Adipose tissue (tissue), 3 donors: ENCODE data around the gene PCDHB11. TPM values are rescaled to one million over a fixed set of nuclear protein-coding genes. Genes with fewer than 3 reads are reported as not detected.
"Not testable (repeated sequence)": the region's sequence is repeated elsewhere in the genome, so short reads cannot be mapped to it uniquely, and the experiment has no call there.

Experiments
- H3K27ac ChIP-seq: one replicate; pipeline ENCODE4 v1.5.1; 2013; ENCODE audit warnings: low read depth, low read length
- WGBS, 3 donors: extraction: QIAGEN DNeasy Blood & Tissue Kit; methylation state at CpG; one replicate each; pipeline ENCODE4 v1.1.7; 2013; 5-methylcytosine and 5-hydroxymethylcytosine counted together
- polyA plus RNA-seq, 3 donors: library from polyadenylated mRNA; stranded (reverse); fragments of 200-250 nt; gene quantifications; one replicate each; pipeline ENCODE4 v1.2.3, GENCODE V29; 2013
- donor health status: healthy with polysubstance abuse.
- donor health status: Bipolar disorder and iron deficiency.
- donor health status: healthy.

Gene PCDHB11
- polyA plus RNA-seq: 1 to 10 TPM in 2 of 3 donors, under 1 TPM in 1; 0.45 to 1.4 (median 1.0) TPM

GRCh38 chr5:141199359-141200235 is at the start of gene PCDHB11:
Gene PCDHB11 (plus strand): TSS chr5:141199627. CDS start chr5:141199775, 148 bp downstream.
- WGBS, 3 donors: 25 to 39% (median 27%) methylated on average over 21 of the region's 21 CpGs
- H3K27ac ChIP-seq: no peak within 1 kb of the TSS

GRCh38 chr5:141149812-141150211 is 49.6 kb upstream of the PCDHB11 start, which contains the start of gene PCDHB6:
Gene PCDHB6 (plus strand): TSS chr5:141150057. CDS start chr5:141150258, 201 bp downstream.
- WGBS, 3 donors: 11 to 17% (median 11%) methylated on average over 18 of the region's 18 CpGs
- H3K27ac ChIP-seq: no peak within 1 kb of the TSS

- WGBS, 3 donors: 35 to 45% (median 38%) methylated on average over 33 of the region's 33 CpGs
- H3K27ac ChIP-seq: no peak overlapping the region
These were observed 49.0 kb upstream of the PCDHB11 start for GRCh38 chr5:141150224-141150992.

- 30 to 44% (median 30%) methylated on average over 13 of the region's 13 CpGs for WGBS, 3 donors
- no peak overlapping the region for H3K27ac ChIP-seq
These were observed 48.5 kb upstream of the PCDHB11 start for GRCh38 chr5:141150993-141151325.

GRCh38 chr5:141151632-141152031 is 47.8 kb upstream of the PCDHB11 start:
- 28 to 37% (median 32%) methylated on average over 31 to 39 of the region's 41 CpGs for WGBS, 3 donors
- H3K27ac ChIP-seq: not testable (repeated sequence)

- H3K27ac ChIP-seq: not testable (repeated sequence)
- 24 to 31% (median 27%) methylated on average over 20 to 36 of the region's 36 CpGs for WGBS, 3 donors
These were observed 47.3 kb upstream of the PCDHB11 start for GRCh38 chr5:141152096-141152495.

GRCh38 chr5:141155540-141156374 is 43.7 kb upstream of the PCDHB11 start:
- WGBS, 3 donors: 23 to 30% (median 30%) methylated on average over 21 of the region's 21 CpGs
- H3K27ac ChIP-seq: no peak overlapping the region

- not testable (repeated sequence) for H3K27ac ChIP-seq
- WGBS, 3 donors: 29 to 37% (median 36%) methylated on average over 24 to 38 of the region's 38 CpGs
These were observed 42.1 kb upstream of the PCDHB11 start for GRCh38 chr5:141157356-141157755.

GRCh38 chr5:141157901-141158300 is 41.5 kb upstream of the PCDHB11 start:
- not testable (repeated sequence) for H3K27ac ChIP-seq
- 36 to 40% (median 38%) methylated on average over 18 to 19 of the region's 28 CpGs for WGBS, 3 donors

GRCh38 chr5:141172381-141173204 is 26.8 kb upstream of the PCDHB11 start, which contains the start of gene PCDHB7:
Gene PCDHB7 (plus strand): TSS chr5:141172644. CDS start chr5:141172836, 192 bp downstream.
- H3K27ac ChIP-seq: no peak within 1 kb of the TSS
- 24 to 36% (median 27%) methylated on average over 20 of the region's 20 CpGs for WGBS, 3 donors

GRCh38 chr5:141174291-141175104 is 24.9 kb upstream of the PCDHB11 start:
- WGBS, 3 donors: 34 to 45% (median 36%) methylated on average over 53 to 79 of the region's 79 CpGs
- not testable (repeated sequence) for H3K27ac ChIP-seq

GRCh38 chr5:141175933-141176332 is 23.5 kb upstream of the PCDHB11 start:
- no peak overlapping the region for H3K27ac ChIP-seq
- 59 to 72% (median 63%) methylated on average over 1 of the region's 1 CpG for WGBS, 3 donors

GRCh38 chr5:141177577-141178191 is 21.7 kb upstream of the PCDHB11 start, which contains the start of gene PCDHB8:
Gene PCDHB8 (plus strand): TSS chr5:141177790. CDS start chr5:141178035, 245 bp downstream.
- not testable (repeated sequence) for H3K27ac ChIP-seq
- 16 to 29% (median 26%) methylated on average over 12 to 14 of the region's 18 CpGs for WGBS, 3 donors

- H3K27ac ChIP-seq: not testable (repeated sequence)
- WGBS, 3 donors: 31 to 46% (median 41%) methylated on average over 25 to 34 of the region's 39 CpGs
These were observed 20.1 kb upstream of the PCDHB11 start for GRCh38 chr5:141179371-141179770.

- 27 to 40% (median 34%) methylated on average over 21 to 32 of the region's 32 CpGs for WGBS, 3 donors
- H3K27ac ChIP-seq: not testable (repeated sequence)
These were observed 19.6 kb upstream of the PCDHB11 start for GRCh38 chr5:141179876-141180275.

- no peak overlapping the region for H3K27ac ChIP-seq
- 35 to 42% (median 35%) methylated on average over 1 of the region's 1 CpG for WGBS, 3 donors
These were observed 19.1 kb upstream of the PCDHB11 start for GRCh38 chr5:141180313-141180712.
